HG02981 (cell line): ENCODE data around the gene SORCS2.

Experiments
- ATAC-seq: cut with Tn5 transposase; IDR thresholded peaks from one replicate; pipeline ENCODE4 v1.9.1; 2021; ENCODE audit warnings: mild to moderate bottlenecking, moderate library complexity; ENCODE audit not compliant: unreplicated experiment

The SORCS2 gene

DNA sequence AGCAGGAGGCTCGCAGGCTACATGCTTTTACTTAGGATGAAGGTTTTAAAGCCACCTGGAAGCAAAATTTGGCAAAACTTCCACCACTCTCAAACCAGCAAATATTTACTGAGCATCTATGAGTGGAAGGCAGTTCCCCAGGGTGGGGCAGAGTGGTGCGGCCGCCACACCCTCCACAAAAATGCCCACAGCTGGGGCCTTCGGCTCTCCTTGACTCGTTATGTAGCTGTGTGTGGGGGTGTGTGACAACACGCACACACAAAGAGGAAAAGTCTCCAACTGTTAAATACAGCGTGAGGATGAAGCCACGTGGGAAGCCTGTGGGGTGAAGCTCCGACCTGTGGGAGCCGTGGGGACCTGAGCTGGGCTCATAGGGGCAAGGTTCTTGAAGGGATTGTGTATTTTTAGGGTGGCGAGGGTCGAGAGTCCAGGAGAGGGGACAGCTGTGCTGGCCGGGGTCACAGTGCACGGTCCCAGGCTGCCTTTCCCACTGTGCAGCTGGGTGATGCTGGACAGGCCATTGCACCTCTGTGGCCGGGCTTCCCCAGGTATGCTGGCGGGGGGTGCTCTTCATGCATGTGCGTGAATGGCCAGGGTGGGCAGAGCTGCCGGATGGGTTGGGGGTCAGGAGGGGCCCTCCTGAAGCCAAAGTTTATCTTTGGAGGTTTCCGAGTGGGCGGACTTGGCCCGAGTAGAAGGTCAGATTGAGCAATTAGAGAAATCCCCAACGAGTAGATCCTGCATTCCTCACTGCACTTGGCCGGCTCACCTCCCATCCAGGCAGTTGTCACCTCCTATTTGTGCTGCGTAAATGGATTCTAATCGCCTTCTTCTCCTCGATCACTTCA lies 25.4 kb downstream of the SORCS2 start:
- no peak for ATAC-seq

DNA sequence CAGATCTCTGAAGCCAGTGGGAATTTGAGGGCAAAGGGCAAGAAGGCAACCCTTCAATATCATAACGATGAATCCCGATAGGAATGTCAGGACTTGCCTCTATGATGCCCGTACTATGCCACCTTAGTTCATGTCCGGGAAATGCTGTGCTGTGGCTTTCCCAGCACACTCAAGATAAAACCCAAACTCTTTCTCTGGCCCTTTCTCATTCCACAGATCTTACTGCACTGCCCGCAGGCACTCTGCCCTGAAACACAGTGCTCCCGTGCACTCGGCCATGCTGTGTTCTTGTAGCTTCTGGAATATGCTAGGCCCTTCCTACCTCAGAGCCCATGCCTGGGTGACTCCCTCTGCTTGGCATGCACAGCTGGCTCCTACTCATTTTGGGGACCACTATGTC lies 26.3 kb downstream of the SORCS2 start:
- ATAC-seq, result no peak

DNA sequence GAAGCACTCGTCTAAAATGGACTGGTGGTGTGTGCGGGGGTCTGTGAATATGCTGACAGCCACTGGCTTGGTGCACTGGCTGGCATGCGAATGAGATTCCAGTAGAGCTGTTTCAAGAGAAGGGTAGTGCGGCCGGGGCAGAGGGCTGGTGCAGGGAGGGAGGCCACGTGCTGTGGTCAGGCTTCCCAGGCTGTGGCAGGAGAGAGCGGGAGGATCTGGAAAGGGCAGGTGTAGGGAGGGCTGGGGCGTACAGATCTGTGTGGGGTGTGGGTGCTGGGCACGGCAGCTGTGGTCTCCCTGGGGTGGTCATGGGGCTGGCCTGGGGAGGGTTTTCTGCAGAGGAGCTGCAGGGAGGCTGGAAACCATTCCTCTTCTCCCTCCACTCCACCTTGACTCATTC lies 30.2 kb downstream of the SORCS2 start:
- no peak for ATAC-seq

DNA sequence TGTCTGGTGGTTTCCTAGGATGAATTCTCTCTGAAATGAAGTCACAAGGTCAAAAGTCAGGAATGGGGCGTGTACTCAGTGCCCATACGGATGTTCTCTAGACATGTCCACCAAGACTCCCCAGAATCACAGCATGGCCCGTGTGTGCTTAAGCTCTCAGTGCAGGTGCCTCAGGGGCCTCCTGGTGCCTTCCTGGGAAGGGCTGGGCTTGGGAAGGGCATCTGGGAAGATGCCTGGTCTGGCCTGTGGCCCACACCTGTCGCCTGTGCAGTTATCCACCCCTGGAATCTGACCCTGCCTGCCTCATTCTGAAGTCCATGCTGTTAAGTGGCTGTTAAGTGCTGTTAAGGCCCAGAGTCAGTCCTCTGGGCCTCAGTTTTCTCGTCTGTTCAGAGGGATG lies 31.2 kb downstream of the SORCS2 start:
- ATAC-seq, result no peak

DNA sequence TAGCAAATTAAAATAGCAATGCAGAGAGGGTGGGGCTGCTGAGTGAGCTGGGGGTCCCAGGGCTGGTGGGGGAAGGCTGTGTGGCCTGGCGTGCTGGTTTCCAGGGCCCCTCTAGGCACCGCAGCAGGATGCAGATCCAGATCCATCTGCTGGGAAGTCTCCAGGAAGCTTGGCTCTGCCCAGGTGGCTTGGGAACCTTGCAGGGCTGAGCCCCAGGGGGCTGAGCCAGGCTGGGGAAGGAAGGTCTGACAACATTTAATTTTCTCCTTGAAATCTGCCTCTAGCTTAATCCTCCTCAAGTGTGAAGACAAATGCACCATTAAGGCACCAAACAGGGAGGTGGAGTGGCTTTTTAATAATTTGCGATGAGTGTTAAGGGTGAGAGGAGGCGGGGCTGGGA lies 31.7 kb downstream of the SORCS2 start:
- ATAC-seq, result no peak

DNA sequence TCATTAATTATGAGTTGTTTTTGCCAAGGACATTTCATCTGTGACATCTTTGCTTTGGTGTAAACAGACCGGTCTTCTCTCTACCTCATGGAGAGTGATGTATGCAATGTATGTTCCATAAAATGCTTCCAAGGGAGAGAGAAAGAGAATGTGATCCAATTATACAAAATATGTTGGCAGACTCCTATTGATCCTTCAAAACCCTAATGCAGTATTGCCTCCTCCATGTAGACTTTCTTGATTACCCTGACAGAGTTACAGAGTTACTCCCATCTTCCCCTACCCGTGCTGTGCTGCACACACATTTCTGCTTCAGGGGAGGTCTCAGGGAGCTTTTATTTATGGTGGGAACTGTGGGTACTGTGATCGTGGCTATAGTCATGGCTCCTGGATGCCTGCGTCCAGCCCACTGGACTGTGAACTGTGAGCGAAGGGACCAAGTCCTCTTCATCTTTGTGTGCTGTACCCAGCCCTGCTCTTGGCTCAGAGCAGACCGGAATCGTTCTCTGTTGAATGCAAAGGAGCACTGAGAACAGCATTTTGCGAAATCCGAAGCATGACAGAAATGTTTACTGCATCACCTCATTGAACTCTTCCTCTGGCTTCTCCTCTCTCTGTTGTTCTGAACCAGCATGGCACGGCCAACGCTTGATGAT lies 32.7 kb downstream of the SORCS2 start:
- no peak for ATAC-seq

DNA sequence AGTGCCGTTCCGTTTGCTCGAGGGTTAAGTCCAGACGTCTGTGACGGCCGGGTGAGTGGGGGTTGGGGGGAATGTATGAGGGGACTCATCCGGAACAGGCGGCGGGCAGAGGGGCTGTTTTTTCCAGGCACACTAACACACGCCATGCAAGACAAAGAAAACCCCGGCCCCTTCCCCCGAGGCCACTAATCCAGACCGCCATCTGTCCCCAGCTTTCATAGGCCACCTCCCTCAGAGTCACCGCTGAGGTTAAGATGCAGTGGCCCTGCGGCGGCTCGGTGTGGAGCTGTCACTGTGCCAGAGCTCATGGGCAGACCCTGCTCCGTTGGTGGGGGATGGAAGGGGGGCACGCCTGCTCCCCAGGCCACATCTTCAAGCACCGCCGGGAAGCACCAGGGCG lies 34.1 kb downstream of the SORCS2 start:
- ATAC-seq, result no peak

DNA sequence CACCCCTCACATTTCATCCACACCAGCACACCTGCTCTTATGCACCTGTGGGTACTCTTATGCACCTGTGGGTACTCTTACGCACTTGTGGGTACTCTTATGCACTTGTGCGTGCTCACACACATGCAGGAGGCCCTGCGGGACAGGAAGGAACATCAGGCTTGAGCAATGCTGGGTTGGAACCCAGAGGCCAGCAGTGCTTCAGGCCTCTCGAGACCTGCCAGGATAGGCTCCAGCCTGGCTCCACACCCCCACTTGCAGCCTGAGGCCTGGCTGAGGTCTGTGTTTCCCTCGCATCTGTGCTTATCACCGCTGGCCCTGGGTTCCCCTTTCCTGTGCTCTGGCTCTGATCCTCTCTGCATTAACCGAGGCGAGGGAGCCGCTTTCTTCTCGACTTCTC lies 34.7 kb downstream of the SORCS2 start:
- ATAC-seq, result no peak

DNA sequence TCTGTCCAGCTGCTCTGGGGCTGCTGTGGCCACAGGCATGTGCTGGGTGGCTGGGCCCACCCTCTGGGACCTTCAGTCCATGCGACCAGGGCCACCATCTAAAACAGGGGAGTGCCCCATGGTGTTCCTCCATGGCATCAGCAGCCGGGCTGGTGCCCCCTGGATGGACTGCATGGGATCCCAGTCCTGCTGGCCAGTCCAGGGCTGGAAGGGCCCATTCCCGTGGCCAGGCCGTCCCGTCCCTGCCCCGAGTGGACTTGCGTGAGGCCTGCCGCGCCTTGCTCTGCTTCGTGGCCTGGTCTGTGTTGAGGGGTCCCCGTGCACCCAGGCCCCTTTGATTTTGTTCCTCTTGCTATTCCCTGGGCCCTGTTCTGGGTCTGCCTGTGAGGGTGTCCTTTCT lies 36.4 kb downstream of the SORCS2 start:
- no peak for ATAC-seq

DNA sequence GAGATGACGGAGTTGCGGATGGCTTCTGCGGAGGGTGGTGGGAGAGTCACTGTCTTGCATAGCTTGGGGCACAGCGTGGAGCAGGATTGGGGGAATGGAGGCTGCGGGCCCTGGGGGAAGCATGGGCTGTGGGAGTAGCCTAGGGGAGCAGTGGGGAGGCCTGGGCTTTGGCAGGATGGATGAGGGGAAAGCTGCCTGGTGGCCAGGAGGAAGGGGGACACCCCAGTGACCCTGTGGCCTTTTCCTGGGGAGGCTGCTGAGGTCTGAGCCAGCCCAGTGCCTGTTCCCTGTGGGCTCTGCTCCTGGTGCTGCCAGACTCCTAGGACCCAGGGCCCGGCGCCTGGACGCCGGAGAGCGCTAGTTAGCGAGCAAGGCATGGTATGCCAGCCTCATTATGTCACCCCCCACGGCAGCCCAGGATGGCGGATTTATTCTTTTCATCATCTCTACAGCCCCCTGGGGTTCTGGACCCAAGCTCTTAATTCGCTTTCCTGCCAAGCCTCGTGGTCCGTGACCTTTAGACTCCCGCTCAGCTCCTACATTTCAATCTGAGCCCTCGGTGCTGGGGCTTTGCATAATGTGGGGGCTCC lies 39.8 kb downstream of the SORCS2 start:
- no peak for ATAC-seq

DNA sequence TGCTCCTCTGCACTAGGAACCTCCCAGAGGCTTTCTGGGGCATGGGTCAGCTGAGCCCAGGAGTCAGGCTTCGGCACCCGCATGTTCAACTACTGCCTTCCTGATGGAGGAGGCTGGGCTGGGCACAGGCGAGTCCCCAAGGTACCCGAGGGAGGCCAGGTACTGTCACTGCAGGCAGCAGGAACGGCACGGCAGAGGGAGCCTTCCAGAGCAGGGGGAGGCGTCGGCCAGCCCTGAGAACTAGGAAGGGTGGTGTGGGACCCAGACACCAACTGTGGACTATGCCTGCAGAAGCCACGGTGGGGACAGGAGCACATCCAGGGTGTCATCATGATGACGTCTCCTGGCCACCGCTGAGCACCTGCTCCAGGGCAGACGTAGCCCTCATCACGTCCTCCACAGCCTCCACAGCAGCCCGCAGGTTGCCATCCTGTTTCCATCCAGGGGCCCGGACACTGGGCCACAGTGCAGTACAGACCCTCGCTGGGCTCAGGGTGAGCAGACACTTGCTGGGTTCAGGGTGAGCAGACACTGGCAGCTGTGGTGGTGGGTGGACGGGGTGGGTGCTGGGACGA lies 40.8 kb downstream of the SORCS2 start:
- no peak for ATAC-seq

DNA sequence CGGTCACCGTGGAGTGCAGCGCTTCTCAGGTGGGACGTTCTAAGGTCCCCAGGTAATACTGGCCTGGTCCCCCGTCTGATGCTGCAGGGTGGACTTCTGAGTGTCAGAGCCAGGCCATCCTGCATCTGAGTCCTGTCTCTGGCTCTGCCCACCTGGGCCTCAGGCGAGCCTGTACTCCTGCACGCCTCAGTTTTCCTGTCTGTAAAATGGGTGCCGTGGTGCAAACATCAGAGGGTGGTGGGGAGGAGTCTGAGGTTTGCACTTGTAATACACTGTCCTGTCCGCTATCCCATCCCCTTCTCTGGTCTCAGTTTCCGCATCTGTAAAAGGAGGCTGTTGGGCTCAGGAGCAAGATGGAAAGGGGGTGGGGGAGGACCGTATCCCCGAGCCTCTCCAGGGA lies 41.3 kb downstream of the SORCS2 start:
- ATAC-seq, result no peak

DNA sequence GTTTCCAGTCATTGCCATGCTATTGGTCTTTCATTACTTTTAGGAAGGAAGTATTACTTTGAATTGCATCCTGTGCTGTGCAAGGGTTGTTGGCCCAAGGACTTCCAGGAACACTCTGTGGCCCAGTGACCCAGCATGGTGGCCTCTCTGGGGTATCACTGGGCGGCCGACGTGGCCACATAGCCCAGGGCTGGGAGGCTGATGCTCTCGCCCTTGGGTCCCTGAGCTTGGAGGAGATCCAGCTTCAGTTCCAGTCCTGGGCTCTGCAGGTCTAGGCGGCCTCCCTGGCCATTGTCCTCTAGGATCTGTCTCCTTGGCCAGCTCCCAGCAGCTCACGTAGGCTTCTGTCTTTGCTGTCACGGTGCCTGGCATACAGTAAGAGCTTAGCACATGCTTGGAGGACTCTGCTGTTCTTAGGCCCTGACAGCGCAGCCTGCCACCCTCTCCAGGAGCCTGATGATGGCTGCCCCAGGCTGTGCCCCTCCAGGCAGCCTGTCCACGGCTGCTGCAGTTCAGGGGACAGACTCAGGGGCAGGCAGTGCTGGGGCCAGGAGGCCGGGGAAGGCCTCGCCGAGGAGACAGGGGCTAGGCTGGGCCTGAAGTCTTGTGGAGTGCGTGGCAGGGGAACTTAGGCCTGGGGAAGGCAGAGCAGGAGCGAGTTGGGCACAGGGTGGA lies 42.2 kb downstream of the SORCS2 start:
- ATAC-seq, result no peak

DNA sequence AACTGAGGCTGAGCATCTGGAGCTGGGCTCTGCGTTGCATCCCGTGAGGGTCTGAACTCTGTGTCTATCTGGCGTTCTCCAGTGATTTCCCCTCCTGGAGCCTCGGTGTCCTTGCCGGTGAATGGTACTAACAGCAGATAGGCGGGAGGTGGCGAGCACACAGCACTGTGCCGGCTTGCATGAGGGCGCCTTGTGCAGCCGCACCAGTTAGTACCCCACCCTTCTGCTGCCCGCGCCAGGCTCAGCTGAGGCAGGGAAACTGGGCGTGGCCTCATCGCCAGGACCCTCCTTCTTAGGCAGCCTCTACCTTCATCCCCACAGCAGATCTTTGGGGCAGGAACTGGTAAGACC lies 42.7 kb downstream of the SORCS2 start:
- no peak for ATAC-seq

DNA sequence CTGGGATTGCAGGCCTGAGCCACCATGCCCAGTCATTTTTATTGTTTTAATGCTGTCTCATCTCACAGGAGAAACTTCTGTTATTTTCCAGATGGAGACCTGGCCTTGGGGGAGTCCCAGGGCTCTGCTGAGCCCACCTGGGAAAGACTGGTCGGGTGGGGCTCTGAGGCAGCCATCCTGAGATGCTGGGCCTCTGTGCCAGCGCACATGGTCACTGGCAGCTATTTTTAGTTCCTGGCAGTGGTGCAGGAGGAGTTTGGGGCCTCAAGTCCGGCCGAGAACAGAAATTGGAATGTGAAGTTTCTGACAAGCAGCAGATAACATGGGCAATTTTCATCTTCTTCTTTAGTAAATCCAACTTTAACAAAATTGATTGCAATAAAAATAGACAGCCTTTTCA lies 44.5 kb downstream of the SORCS2 start:
- no peak for ATAC-seq

DNA sequence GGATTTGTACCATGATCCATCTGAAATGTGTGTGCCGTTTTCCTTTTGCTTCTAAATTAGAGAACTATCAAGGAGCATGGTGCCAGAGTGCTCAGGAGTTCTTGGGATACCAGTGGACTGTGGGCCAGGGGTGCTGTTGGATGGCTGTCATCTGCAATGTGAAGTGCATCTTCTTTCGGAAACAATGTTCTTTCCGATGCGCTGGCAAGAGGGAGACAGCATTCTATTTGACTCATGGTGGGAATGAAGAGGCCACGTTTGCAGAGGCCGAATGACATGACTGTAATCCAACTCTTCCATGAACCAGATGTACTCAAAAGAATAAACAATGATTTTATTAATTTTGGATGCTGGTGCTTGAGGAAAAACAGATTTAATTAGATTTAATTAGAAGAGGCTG lies 45.5 kb downstream of the SORCS2 start:
- ATAC-seq, result no peak

DNA sequence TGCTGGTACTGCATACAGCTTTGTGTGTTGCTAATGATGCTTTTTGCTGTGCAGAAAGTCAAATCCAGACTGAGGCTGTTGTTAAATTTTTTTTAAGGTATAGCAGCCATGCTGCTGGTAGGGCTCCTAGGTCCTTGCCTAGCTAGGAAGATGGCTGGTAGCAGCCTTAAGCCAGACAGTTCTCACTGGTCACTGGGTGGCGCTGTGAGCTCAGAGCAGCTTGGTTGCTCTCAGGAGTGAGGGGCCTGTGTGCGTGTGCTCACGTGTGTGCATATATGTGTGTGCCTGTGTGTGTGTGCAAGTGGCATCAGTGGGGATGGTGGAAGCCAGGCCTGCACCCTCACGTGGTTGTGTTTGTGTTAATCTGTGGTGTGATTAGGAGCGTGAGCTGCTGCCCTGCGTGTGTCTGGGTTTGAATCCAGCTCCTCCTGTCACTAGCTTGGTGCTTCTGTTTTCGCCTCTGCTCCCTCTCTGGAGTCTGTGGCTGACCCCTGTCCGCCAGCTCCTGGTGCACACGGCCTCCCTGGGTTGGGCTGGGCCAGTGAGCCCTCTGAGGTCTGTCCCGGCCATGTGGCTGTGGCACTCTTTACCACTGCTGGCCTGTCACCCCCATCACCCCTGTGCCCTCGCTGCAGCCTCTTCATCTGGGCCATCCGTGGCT lies 46.1 kb downstream of the SORCS2 start:
- ATAC-seq, result no peak

DNA sequence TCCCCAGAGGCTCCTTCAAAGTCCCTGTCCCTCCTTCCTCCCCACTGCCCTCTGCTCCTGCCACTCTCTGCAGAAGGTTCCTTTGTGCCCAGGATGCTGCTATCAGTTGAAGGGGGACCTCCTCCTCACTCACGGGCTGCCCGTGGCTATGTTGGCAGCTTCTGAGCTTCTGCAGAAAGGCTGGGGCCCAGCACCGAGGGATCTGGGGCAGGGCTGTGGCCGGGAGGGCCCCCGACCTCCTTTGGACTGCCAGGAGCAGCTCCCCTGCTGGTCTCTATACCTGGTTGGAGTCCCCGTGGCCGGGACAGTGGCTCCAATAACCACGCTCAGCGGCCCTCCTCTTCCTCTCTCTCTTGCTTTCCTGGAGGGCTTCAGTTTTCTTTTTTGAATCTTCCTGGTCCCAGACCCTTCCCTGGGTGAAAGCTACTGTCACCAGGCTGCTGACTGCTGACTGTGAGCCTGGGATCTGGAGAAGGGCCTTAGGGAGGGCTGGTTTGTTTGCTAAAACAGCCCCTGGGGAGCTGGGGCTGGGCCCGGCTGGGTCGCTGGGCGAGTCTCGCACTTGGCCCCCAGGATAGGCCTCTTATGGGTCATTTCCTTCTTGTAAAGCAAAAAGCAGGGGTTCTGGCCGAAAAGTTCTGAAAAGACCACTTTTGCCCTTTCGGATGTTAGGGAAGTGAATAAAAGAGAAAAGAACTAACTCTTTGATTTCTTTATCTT lies 46.9 kb downstream of the SORCS2 start:
- no peak for ATAC-seq

DNA sequence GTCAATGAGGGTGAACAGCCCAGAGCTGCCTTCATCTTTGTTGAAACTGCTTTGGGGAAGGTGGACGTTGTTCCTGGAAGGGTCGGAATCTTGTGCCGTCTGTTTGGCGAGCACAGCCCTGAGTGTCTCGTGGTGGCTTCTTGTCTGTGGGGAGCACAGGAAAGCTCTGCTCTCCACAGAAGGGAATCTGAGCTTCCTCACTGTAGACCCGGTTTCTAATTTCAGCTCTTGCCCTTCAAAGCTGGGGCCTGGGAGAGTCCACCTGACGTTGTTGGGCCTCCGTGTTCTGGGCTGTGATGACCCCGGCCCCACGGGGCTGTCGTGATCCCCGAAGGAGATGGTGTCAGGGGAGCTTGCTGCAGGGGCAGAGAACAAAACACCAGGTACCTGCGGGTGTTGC lies 47.5 kb downstream of the SORCS2 start:
- ATAC-seq, result no peak

DNA sequence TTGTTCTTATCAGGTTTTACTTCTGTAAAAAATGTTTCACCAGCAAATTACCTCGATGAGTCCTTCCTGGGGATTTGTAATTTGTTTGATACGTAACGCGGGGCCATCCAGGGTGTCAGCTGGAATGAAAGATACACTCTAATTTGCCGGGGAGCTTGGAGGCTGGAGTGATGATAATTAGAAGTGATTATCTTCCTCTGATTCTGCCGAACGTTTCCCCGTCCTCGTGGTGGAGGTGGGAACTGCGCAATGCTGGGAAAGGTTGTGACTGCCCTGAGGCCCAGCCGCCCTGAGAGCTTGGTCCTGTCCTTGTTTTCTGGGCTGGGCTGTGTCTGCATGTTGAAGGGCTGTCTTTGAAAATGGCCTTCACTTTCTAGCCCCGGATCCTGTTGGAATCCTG lies 48.0 kb downstream of the SORCS2 start:
- ATAC-seq, result no peak
